HG02759 (cell line): Measurements from ENCODE around the gene NDUFAF3.

ENCODE experiments used
- ATAC-seq: cut with Tn5 transposase; IDR thresholded peaks from one replicate; pipeline ENCODE4 v1.9.1; 2021; ENCODE audit warnings: mild to moderate bottlenecking, moderate library complexity; ENCODE audit not compliant: unreplicated experiment

The NDUFAF3 gene

GRCh38 chr3:49021813-49022687, at the start of gene NDUFAF3:
NDUFAF3 (plus strand) TSS chr3:49022121; CDS start chr3:49022145, 24 bp downstream.
- ATAC-seq = peak; percentile 56

- no peak for ATAC-seq
Observed at GRCh38 chr3:48974076-48974864, 47.7 kb upstream of the NDUFAF3 start.

- no peak for ATAC-seq
Observed at GRCh38 chr3:48979451-48979850, 42.5 kb upstream of the NDUFAF3 start.

- no peak for ATAC-seq
Observed at GRCh38 chr3:48980295-48980694, 41.6 kb upstream of the NDUFAF3 start.

GRCh38 chr3:48982016-48982415, 39.9 kb upstream of the NDUFAF3 start:
- ATAC-seq = no peak

GRCh38 chr3:48982686-48983085, 39.2 kb upstream of the NDUFAF3 start:
- no peak for ATAC-seq

- no peak for ATAC-seq
Observed at GRCh38 chr3:48983096-48983495, 38.8 kb upstream of the NDUFAF3 start.

GRCh38 chr3:48984663-48985062, 37.3 kb upstream of the NDUFAF3 start:
- ATAC-seq = no peak

GRCh38 chr3:48985831-48986376, 36.0 kb upstream of the NDUFAF3 start:
- ATAC-seq = no peak

- ATAC-seq = peak; percentile 8
Observed at GRCh38 chr3:48989126-48989795, 32.7 kb upstream of the NDUFAF3 start.

GRCh38 chr3:48989796-48990635, 31.9 kb upstream of the NDUFAF3 start, which contains the start of gene P4HTM:
P4HTM (plus strand) TSS chr3:48990241; CDS start chr3:48990257, 16 bp downstream.
- peak; percentile 62 for ATAC-seq

- peak; percentile 10 for ATAC-seq
Observed at GRCh38 chr3:48990636-48991469, 31.1 kb upstream of the NDUFAF3 start.

- ATAC-seq = no peak
Observed at GRCh38 chr3:48991851-48992545, 29.9 kb upstream of the NDUFAF3 start.

- ATAC-seq = no peak
Observed at GRCh38 chr3:48993834-48994233, 28.1 kb upstream of the NDUFAF3 start.

- no peak for ATAC-seq
Observed at GRCh38 chr3:48996640-48997039, 25.3 kb upstream of the NDUFAF3 start.

- ATAC-seq = no peak
Observed at GRCh38 chr3:48997102-48997635, 24.8 kb upstream of the NDUFAF3 start.

GRCh38 chr3:48997714-48998637, 23.9 kb upstream of the NDUFAF3 start:
- ATAC-seq = no peak
